ENCODE results near the gene NRP1. TPM values are rescaled to one million over a fixed set of nuclear protein-coding genes. Genes with fewer than 3 reads are reported as not detected.

Gene NRP1
- total RNA-seq, 2 experiments from 2014 or later = 0.06 TPM; not detected in 1

DNA sequence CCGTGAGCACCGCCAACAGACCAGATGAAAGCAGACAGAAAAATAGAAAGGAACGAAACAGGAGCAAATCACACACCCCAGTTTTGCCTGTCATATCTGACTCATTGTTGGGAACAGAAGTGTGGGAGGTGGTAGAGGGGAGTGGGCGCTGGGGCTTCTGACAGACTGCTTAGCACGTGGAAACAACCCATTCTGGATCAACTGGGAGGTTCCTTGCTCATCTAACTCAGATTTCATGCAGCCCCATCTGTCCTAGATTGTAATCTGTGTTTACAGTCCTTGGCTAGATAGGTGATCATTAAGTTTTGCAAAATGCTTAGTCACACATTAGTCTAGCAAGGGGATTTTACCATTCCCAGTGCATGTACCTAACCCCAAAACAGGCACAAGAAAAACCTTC lies 154.1 kb downstream of the NRP1 start:
- CTCF ChIA-PET = no interaction called here
- Mint-ChIP-seq H3K4me1 (ENCODE audit: low read depth) (no peaks in the 10 kb centered on the region), H3K27ac (no peak overlapping the region), H3K27me3 (peaks cover 36% of the 10 kb centered on the region), H3K9me3 (no peaks in the 10 kb centered on the region), H3K4me3 (no peak overlapping the region), H3K36me3 (ENCODE audit: low read depth) (no peaks in the 10 kb centered on the region)
- DNase-seq (no peak), ATAC-seq (ENCODE audit: poor library complexity) (no peak)
- intact Hi-C loops (cut with DNase I, micrococcal nuclease) = no loop called here
- TF ChIP-seq, protein P1, sequence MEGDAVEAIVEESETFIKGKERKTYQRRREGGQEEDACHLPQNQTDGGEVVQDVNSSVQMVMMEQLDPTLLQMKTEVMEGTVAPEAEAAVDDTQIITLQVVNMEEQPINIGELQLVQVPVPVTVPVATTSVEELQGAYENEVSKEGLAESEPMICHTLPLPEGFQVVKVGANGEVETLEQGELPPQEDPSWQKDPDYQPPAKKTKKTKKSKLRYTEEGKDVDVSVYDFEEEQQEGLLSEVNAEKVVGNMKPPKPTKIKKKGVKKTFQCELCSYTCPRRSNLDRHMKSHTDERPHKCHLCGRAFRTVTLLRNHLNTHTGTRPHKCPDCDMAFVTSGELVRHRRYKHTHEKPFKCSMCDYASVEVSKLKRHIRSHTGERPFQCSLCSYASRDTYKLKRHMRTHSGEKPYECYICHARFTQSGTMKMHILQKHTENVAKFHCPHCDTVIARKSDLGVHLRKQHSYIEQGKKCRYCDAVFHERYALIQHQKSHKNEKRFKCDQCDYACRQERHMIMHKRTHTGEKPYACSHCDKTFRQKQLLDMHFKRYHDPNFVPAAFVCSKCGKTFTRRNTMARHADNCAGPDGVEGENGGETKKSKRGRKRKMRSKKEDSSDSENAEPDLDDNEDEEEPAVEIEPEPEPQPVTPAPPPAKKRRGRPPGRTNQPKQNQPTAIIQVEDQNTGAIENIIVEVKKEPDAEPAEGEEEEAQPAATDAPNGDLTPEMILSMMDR (IDR thresholded peaks at IDR 0.05) = no peak
- Histone ChIP-seq H3K4me1 (ENCODE audit: insufficient read depth, low read length) (no peaks in the 10 kb centered on the region), H3K9me3 (ENCODE audit: control insufficient read depth in 1 of 2, insufficient read depth in 1 of 2, low read length in 2 of 2) (no peaks in the 10 kb centered on the region), H3K36me3 (ENCODE audit: insufficient read depth, low read length) (no peaks in the 10 kb centered on the region), H3K27ac (ENCODE audit: low read depth in 1 of 2, low read length in 2 of 2) (no peak overlapping the region), H3K27me3 (ENCODE audit: control insufficient read depth in 1 of 2, insufficient read depth in 2 of 2, low read length in 2 of 2) (no peaks in the 10 kb centered on the region), H3K4me3 (ENCODE audit: low read length) (no peak overlapping the region)
- POLR2A ChIA-PET = no interaction called here

DNA sequence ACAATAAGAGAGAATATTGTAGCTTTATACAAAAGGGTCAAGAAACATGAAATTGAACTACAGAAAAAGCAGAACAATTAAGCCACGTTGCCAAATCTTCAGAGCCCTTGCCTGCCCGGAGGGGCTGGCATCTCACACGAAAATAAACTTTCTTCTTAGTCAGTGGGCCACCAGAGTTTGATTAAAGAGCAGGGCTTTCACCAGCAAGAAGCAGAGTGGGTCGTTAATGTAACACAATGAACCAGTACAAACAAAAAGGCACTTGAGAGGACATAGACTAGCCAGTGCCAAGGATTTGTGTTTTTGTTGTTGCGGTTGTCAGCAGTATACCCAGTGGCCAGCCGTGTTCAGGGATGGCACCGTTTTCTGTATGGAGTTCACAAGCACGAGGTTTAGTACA lies 155.4 kb downstream of the NRP1 start:
- CTCF ChIA-PET = no interaction called here
- H3K27ac Mint-ChIP-seq = no peak overlapping the region
- DNase-seq = no peak

DNA sequence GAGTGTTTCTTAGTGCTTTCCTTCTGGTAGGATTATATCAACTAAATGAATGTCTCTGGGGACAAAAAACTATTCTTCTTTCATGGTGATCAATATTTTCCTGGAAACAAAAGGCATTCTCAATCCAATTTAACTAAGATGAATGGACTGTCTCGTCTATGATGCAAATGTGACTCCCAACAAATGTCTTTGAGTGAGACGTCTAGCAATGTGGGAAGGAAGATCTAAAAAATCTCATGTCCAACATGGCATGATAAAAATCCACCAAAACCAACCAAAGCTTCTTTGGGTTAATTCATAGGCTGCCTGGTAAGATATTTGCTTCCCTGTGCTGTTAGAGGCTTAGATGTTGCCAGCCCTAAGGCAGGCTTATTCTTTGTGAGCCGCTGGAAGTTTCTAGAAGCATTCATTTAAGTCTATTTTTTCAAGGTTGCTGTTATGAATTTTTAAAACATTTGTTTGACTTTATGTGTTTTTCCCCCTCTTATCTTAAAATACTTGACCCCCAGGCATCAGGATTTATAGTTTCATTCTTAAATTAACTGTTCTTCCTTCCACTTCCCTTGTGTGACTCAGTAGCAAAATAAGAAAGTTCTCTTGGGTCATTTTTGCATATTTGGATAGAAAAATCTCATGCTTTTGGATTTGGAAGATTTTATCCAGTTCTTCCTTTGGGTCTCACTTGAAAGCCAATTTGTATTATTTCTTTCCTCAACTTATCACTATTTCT lies 156.3 kb downstream of the NRP1 start:
- H3K36me3 Mint-ChIP-seq (ENCODE audit: low read depth) = no peaks in the 10 kb centered on the region
- no peak overlapping the region for H3K4me3 Mint-ChIP-seq
- no peak overlapping the region for H3K4me3 ChIP-seq (ENCODE audit: low read length)
- intact Hi-C loops (cut with DNase I, micrococcal nuclease) = no loop called here
- no peak overlapping the region for H3K27ac Mint-ChIP-seq
- H3K9me3 ChIP-seq (ENCODE audit: control insufficient read depth in 1 of 2, insufficient read depth in 1 of 2, low read length in 2 of 2) = no peaks in the 10 kb centered on the region
- H3K4me1 Mint-ChIP-seq (ENCODE audit: low read depth) = no peaks in the 10 kb centered on the region
- ATAC-seq (ENCODE audit: poor library complexity) (no peak), DNase-seq (no peak)
- no peaks in the 10 kb centered on the region for H3K36me3 ChIP-seq (ENCODE audit: insufficient read depth, low read length)
- POLR2A ChIA-PET = no interaction called here
- H3K9me3 Mint-ChIP-seq = no peaks in the 10 kb centered on the region
- H3K4me1 ChIP-seq (ENCODE audit: insufficient read depth, low read length) = no peaks in the 10 kb centered on the region
- no peak overlapping the region for H3K27ac ChIP-seq (ENCODE audit: low read depth in 1 of 2, low read length in 2 of 2)
- peaks cover 40% of the 10 kb centered on the region for H3K27me3 Mint-ChIP-seq
- H3K27me3 ChIP-seq (ENCODE audit: control insufficient read depth in 1 of 2, insufficient read depth in 2 of 2, low read length in 2 of 2) = no peaks in the 10 kb centered on the region
- TF ChIP-seq, protein P1 (IDR thresholded peaks at IDR 0.05) = no peak
- CTCF ChIA-PET = no interaction called here

More for the DNA sequence above, 155.4 kb downstream of the NRP1 start:
- no peaks in the 10 kb centered on the region for H3K9me3 ChIP-seq (ENCODE audit: control insufficient read depth in 1 of 2, insufficient read depth in 1 of 2, low read length in 2 of 2)
- no peaks in the 10 kb centered on the region for H3K4me1 ChIP-seq (ENCODE audit: insufficient read depth, low read length)
- no peak overlapping the region for H3K4me3 ChIP-seq (ENCODE audit: low read length)
- Mint-ChIP-seq H3K4me1 (ENCODE audit: low read depth) (no peaks in the 10 kb centered on the region), H3K4me3 (no peak overlapping the region), H3K9me3 (no peaks in the 10 kb centered on the region), H3K27me3 (peaks cover 40% of the 10 kb centered on the region), H3K36me3 (ENCODE audit: low read depth) (no peaks in the 10 kb centered on the region)
- no peak for ATAC-seq (ENCODE audit: poor library complexity)
- POLR2A ChIA-PET = no interaction called here
- TF ChIP-seq, protein P1 (IDR thresholded peaks at IDR 0.05) = no peak
- H3K27me3 ChIP-seq (ENCODE audit: control insufficient read depth in 1 of 2, insufficient read depth in 2 of 2, low read length in 2 of 2) = no peaks in the 10 kb centered on the region
- no peaks in the 10 kb centered on the region for H3K36me3 ChIP-seq (ENCODE audit: insufficient read depth, low read length)
- intact Hi-C loops (cut with DNase I, micrococcal nuclease) = no loop called here
- H3K27ac ChIP-seq (ENCODE audit: low read depth in 1 of 2, low read length in 2 of 2) = no peak overlapping the region
